Effector CD8-positive, alpha-beta T cell (primary cell): ENCODE measurements around the gene TBL1Y.
"Not testable (repeated sequence)": the region's sequence is repeated elsewhere in the genome, so short reads cannot be mapped to it uniquely, and the experiment has no call there.

Experiments
- DNase-seq: peaks from one replicate; lab custom pipeline; 2025; lab: John Stamatoyannopoulos, UW
- total RNA-seq, 4 experiments: gene quantifications; one replicate each; lab custom pipeline; 2026; lab: John Stamatoyannopoulos, UW

The TBL1Y gene
- total RNA-seq, result 0 reads per million in 4 experiments

- no peak for DNase-seq
Measured at GRCh38 chrY:6910372-6911252, at the start of gene TBL1Y. TBL1Y (plus strand) TSS chrY:6910697; CDS start chrY:7025085, 114,388 bp downstream.

- DNase-seq, result no peak
Measured at GRCh38 chrY:6894496-6894895, 16.0 kb upstream of the TBL1Y start.

GRCh38 chrY:6895236-6895635 lies 15.3 kb upstream of the TBL1Y start:
- DNase-seq, result no peak

GRCh38 chrY:6902116-6902515 lies 8.4 kb upstream of the TBL1Y start:
- not testable (repeated sequence) for DNase-seq

GRCh38 chrY:6907591-6907990 lies 2.9 kb upstream of the TBL1Y start:
- DNase-seq, result no peak

- DNase-seq, result not testable (repeated sequence)
Measured at GRCh38 chrY:6908021-6908420, 2.5 kb upstream of the TBL1Y start.

- no peak for DNase-seq
Measured at GRCh38 chrY:6909118-6909521, 1.4 kb upstream of the TBL1Y start.

- no peak for DNase-seq
Measured at GRCh38 chrY:6909856-6910255, 641 bp upstream of the TBL1Y start.

- DNase-seq, result no peak
Measured at GRCh38 chrY:6911253-6911881, 870 bp downstream of the TBL1Y start, which contains the start of gene AMELY. AMELY (minus strand) TSS chrY:6911752; CDS start chrY:6872608, 39,144 bp downstream.

- DNase-seq, result no peak
Measured at GRCh38 chrY:6913362-6913761, 2.9 kb downstream of the TBL1Y start.

GRCh38 chrY:6921061-6921460 lies 10.6 kb downstream of the TBL1Y start:
- DNase-seq, result no peak

GRCh38 chrY:6928265-6928664 lies 17.8 kb downstream of the TBL1Y start:
- no peak for DNase-seq

- DNase-seq, result no peak
Measured at GRCh38 chrY:6929237-6929636, 18.7 kb downstream of the TBL1Y start.

GRCh38 chrY:6931779-6932396 lies 21.4 kb downstream of the TBL1Y start:
- DNase-seq, result no peak

GRCh38 chrY:6935497-6935896 lies 25.0 kb downstream of the TBL1Y start:
- no peak for DNase-seq

GRCh38 chrY:6947695-6948094 lies 37.2 kb downstream of the TBL1Y start:
- no peak for DNase-seq

- DNase-seq, result no peak
Measured at GRCh38 chrY:6948378-6948777, 37.9 kb downstream of the TBL1Y start.

GRCh38 chrY:6949947-6950346 lies 39.5 kb downstream of the TBL1Y start:
- no peak for DNase-seq

GRCh38 chrY:6964732-6965131 lies 54.2 kb downstream of the TBL1Y start:
- DNase-seq, result peak; percentile 1

- no peak for DNase-seq
Measured at GRCh38 chrY:6966521-6966920, 56.0 kb downstream of the TBL1Y start.

GRCh38 chrY:6967736-6968135 lies 57.2 kb downstream of the TBL1Y start:
- no peak for DNase-seq

GRCh38 chrY:6968191-6968590 lies 57.7 kb downstream of the TBL1Y start:
- DNase-seq, result no peak
